IMR-90 (cell line): ENCODE data around the gene SLC25A51. TPM values are rescaled to one million over a fixed set of nuclear protein-coding genes. Genes with fewer than 3 reads are reported as not detected.

Experiments
- ATAC-seq: fragments of 200-7000 bp; cut with Tn5 transposase; 2 replicates; pipeline ENCODE4 v1.9.1; 2020; ENCODE audit warnings: low read depth, mild to moderate bottlenecking, moderate library complexity
- BruUV-seq: library from RNA; stranded (reverse); fragments of 400-500 nt; replicated peaks from 2 replicates; lab custom pipeline; 2021; lab: Mats Ljungman, UMichigan
- CTCF ChIA-PET: fragments of 300-600 bp; formaldehyde crosslinking; extraction: SDS; loops from one replicate; lab custom pipeline; 2021; ENCODE audit warnings: antibody characterized with exemption; lab: Yijun Ruan, JAX
- POLR2A ChIA-PET: fragments of 300-600 bp; sonication (Branson Sonifier 250); formaldehyde crosslinking; loops from one replicate; lab custom pipeline; 2022; ENCODE audit warnings: antibody characterized with exemption; ENCODE audit not compliant: unreplicated experiment; lab: Charles Lee
- DNase-seq: peaks from one replicate; pipeline ENCODE4 v3.0.0; 2013
- H2AFZ ChIP-seq: replicated peaks from 2 replicates; pipeline ENCODE3; 2013; ENCODE audit warnings: low read length, mild to moderate bottlenecking; ENCODE audit not compliant: poor library complexity
- H2AK5ac ChIP-seq: 2 replicates; pipeline ENCODE4 v1.6.1; 2013; ENCODE audit warnings: low read depth, low read length, inconsistent platforms
- H2AK9ac ChIP-seq: replicated peaks from 2 replicates; pipeline ENCODE3; 2013; ENCODE audit warnings: mild to moderate bottlenecking, low read depth, low read length, moderate library complexity; ENCODE audit not compliant: poor library complexity
- H2BK120ac ChIP-seq: 2 replicates; pipeline ENCODE4 v1.6.1; 2013; ENCODE audit warnings: low read depth, low read length, inconsistent platforms
- H2BK15ac ChIP-seq: 3 replicates; pipeline ENCODE4 v1.6.1; 2013; ENCODE audit warnings: low read depth, low read length, inconsistent platforms
- H2BK20ac ChIP-seq: 2 replicates; pipeline ENCODE4 v1.6.1; 2013; ENCODE audit warnings: low read depth, mild to moderate bottlenecking, inconsistent platforms, low read length, moderate library complexity
- H2BK5ac ChIP-seq: 2 replicates; pipeline ENCODE4 v1.6.1; 2013; ENCODE audit warnings: mild to moderate bottlenecking, low read depth, low read length, inconsistent platforms; ENCODE audit not compliant: poor library complexity, severe bottlenecking
- H3K14ac ChIP-seq: replicated peaks from 2 replicates; pipeline ENCODE4 v1.6.1; 2013; ENCODE audit warnings: low read depth, low read length, inconsistent platforms
- H3K18ac ChIP-seq: 2 replicates; pipeline ENCODE4 v1.6.1; 2013; ENCODE audit warnings: low read depth, low read length, control low read depth
- H3K23ac ChIP-seq: 2 replicates; pipeline ENCODE4 v1.6.1; 2013; ENCODE audit warnings: low read depth, low read length, inconsistent platforms
- H3K27ac ChIP-seq: 2 replicates; pipeline ENCODE4 v1.5.1; 2013; ENCODE audit warnings: mild to moderate bottlenecking, control low read depth, low read length; ENCODE audit not compliant: insufficient read depth
- H3K27me3 ChIP-seq: 2 replicates; pipeline ENCODE4 v1.6.1; 2013; ENCODE audit warnings: low read length; ENCODE audit not compliant: control insufficient read depth, insufficient read depth
- H3K36me3 ChIP-seq: 2 replicates; pipeline ENCODE4 v1.6.1; 2013; ENCODE audit warnings: low read length, mixed read lengths; ENCODE audit not compliant: control insufficient read depth, insufficient read depth
- H3K4ac ChIP-seq: 2 replicates; pipeline ENCODE4 v1.6.1; 2013; ENCODE audit warnings: low read depth, low read length, inconsistent platforms
- H3K4me1 ChIP-seq: 2 replicates; pipeline ENCODE4 v1.6.1; 2013; ENCODE audit warnings: low read length, mixed read lengths; ENCODE audit not compliant: control insufficient read depth, insufficient read depth
- H3K4me2 ChIP-seq: 2 replicates; pipeline ENCODE4 v1.6.1; 2013; ENCODE audit warnings: low read depth, mild to moderate bottlenecking, control low read depth, low read length, moderate library complexity
- H3K4me3 ChIP-seq: 2 replicates; pipeline ENCODE4 v1.5.1; 2013; ENCODE audit warnings: low read depth, mild to moderate bottlenecking, control low read depth, low read length, moderate library complexity; ENCODE audit not compliant: insufficient read depth
- H3K56ac ChIP-seq: 2 replicates; pipeline ENCODE4 v1.6.1; 2013; ENCODE audit warnings: low read length, inconsistent platforms; ENCODE audit not compliant: insufficient read depth; ENCODE audit errors: extremely low read depth
- H3K79me1 ChIP-seq, 2 experiments: 2 replicates each; pipeline ENCODE4 v1.6.1; 2013; ENCODE audit warnings: low read length in 2 of 2, inconsistent platforms in 1 of 2, low read depth in 1 of 2
- H3K9ac ChIP-seq: 2 replicates; pipeline ENCODE4 v1.6.1; 2013; ENCODE audit warnings: low read depth, low read length, control low read depth
- H3K9me1 ChIP-seq: 2 replicates; pipeline ENCODE4 v1.6.1; 2013; ENCODE audit warnings: low read length, inconsistent platforms; ENCODE audit not compliant: insufficient read depth
- H3K9me3 ChIP-seq: 2 replicates; pipeline ENCODE4 v1.6.1; 2013; ENCODE audit warnings: low read length; ENCODE audit not compliant: control insufficient read depth, insufficient read depth
- H4K20me1 ChIP-seq: 2 replicates; pipeline ENCODE4 v1.6.1; 2013; ENCODE audit warnings: low read length, inconsistent platforms; ENCODE audit not compliant: insufficient read depth
- H4K5ac ChIP-seq: 2 replicates; pipeline ENCODE4 v1.6.1; 2013; ENCODE audit warnings: mild to moderate bottlenecking, low read depth, low read length, control low read depth
- H4K8ac ChIP-seq, 2 experiments: 2 replicates each; pipeline ENCODE4 v1.6.1; 2013; ENCODE audit warnings: low read depth in 2 of 2, low read length in 2 of 2, control low read depth in 1 of 2, inconsistent platforms in 1 of 2
- H4K91ac ChIP-seq: 2 replicates; pipeline ENCODE4 v1.6.1; 2013; ENCODE audit warnings: low read depth, low read length, inconsistent platforms; ENCODE audit not compliant: insufficient read depth
- BHLHE40 ChIP-seq: fragments of 150-350 bp; IDR thresholded peaks from 2 replicates; pipeline ENCODE4 v1.6.1; 2016; ENCODE audit warnings: mild to moderate bottlenecking, low read depth, low read length
- CHD1 ChIP-seq: IDR thresholded peaks from 2 replicates; pipeline ENCODE4 v1.6.1; 2012; ENCODE audit warnings: low read depth, low read length, improper control_type of control experiment
- MAFK ChIP-seq: IDR thresholded peaks from 2 replicates; pipeline ENCODE4 v1.6.1; 2012; ENCODE audit warnings: low read depth, low read length, improper control_type of control experiment
- NFE2L2 ChIP-seq: fragments of 150-350 bp; IDR thresholded peaks from 2 replicates; pipeline ENCODE4 v1.6.1; 2016; ENCODE audit warnings: low read depth, mild to moderate bottlenecking, low read length
- RAD21 ChIP-seq: IDR thresholded peaks from 2 replicates; pipeline ENCODE4 v1.6.1; 2012; ENCODE audit warnings: low read length, improper control_type of control experiment
- SMC3 ChIP-seq: fragments of 150-350 bp; IDR thresholded peaks from 2 replicates; pipeline ENCODE4 v1.6.1; 2016; ENCODE audit warnings: low read depth, mild to moderate bottlenecking, antibody characterized with exemption, low read length, moderate library complexity
- WGBS, 2 experiments: methylation state at CpG; one replicate each; pipeline versions ENCODE4 v1.1.5 to v1.1.7; 2013; ENCODE audit warnings: missing lambda C conversion rate in 2 of 2; ENCODE audit not compliant: insufficient read length in 1 of 2; ENCODE audit errors: extremely low coverage in 2 of 2; 5-methylcytosine and 5-hydroxymethylcytosine counted together
- dilution Hi-C: fragments of 300-500 bp; cut with HindIII; formaldehyde crosslinking; loops from one replicate; pipeline ENCODE4 v1.14.3; 2018; ENCODE audit warnings: low sequenced_read_pairs; ENCODE audit not compliant: unreplicated experiment
- in situ Hi-C: fragments of 300-500 bp; cut with MboI; formaldehyde crosslinking; loops from 3 replicates; pipeline ENCODE4 v1.14.3; 2019; ENCODE audit warnings: low sequenced_read_pairs, inconsistent platforms, mixed read lengths
- intact Hi-C: fragments of 100-400 bp; cut with micrococcal nuclease; formaldehyde crosslinking; loops from 2 replicates; pipeline ENCODE4 v1.10.0; 2022
- polyA plus RNA-seq, 3 experiments: library from polyadenylated mRNA; depleted of rRNA; stranded (reverse); fragments of >200 nt; gene quantifications; 2 replicates each; pipeline ENCODE4 v1.2.3, GENCODE V29; 2012; ENCODE audit warnings: low replicate concordance in 1 of 3
- total RNA-seq: library from RNA; depleted of rRNA; stranded (reverse); fragments of >200 nt; gene quantifications from 2 replicates; pipeline ENCODE4 v1.2.3, GENCODE V29; 2012
- TF ChIP-seq, protein P1 (sequence below): conservative IDR thresholded peaks from 2 replicates; pipeline ENCODE4 v1.5.1; 2012; ENCODE audit warnings: mild to moderate bottlenecking, low read depth, low read length, improper control_type of control experiment

The SLC25A51 gene
- total and polyA plus RNA-seq, 2 of the 4 experiments (the other 2 are of a cell fraction), result 14.1 to 81.6 TPM

DNA sequence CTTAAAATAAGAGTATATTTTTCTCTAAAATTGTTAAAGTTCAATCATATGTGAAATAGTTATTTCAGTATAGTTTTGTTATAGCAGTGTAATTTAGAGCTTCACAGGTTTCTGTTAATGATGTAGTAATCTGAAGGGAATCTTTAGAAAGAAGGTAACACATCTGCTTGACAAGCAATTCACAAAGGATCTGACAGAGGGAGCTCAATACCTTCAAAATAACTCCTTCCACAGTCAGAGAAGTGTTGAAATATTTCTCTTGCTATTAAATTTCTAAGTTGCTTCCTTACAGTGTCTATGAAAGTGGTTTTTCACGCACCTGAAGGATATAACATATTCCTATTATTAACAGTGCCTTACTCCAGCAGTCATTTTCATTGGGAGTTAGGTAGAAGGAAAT is 44.9 kb downstream of the SLC25A51 start:
- H3K4ac ChIP-seq, result no peak overlapping the region
- H3K27me3 ChIP-seq, result no peaks in the 10 kb centered on the region
- POLR2A ChIA-PET, result no interaction called here
- no peak overlapping the region for H2BK5ac ChIP-seq
- H3K9me1 ChIP-seq, result peaks cover 3% of the 10 kb centered on the region
- H4K5ac ChIP-seq, result no peak overlapping the region
- no peak overlapping the region for H2BK20ac ChIP-seq
- H3K4me1 ChIP-seq, result no peaks in the 10 kb centered on the region
- no peak overlapping the region for H2AK5ac ChIP-seq
- peaks cover 26% of the 10 kb centered on the region for H3K36me3 ChIP-seq
- dilution Hi-C loops, result no loop called here
- DNase-seq (peak; percentile 33), ATAC-seq (no peak)
- no CpG with 5 or more reads among the region's 1 CpG for WGBS, 2 experiments
- no peak overlapping the region for H3K27ac ChIP-seq
- CTCF ChIA-PET, result interaction anchor here (1.4 kb wide), 1 partner anchor 14 kb away, joined by 3 read pairs; no protein-coding TSS in a partner anchor
- no peaks in the 10 kb centered on the region for H3K9me3 ChIP-seq
- in situ Hi-C loops, result no loop called here
- no peak overlapping the region for H2BK15ac ChIP-seq
- H3K4me2 ChIP-seq, result no peak overlapping the region
- peaks cover 7 to 17% of the 10 kb centered on the region in 2 experiments; a peak in 2 of 4 replicates for H3K79me1 ChIP-seq
- TF ChIP-seq CHD1 (no peak), BHLHE40 (no peak), NFE2L2 (no peak), SMC3 (0 out of 2 replicates have a peak, but pooled peaks have one; percentile 32), RAD21 (peak; percentile 26), MAFK (no peak)
- TF ChIP-seq, protein P1, sequence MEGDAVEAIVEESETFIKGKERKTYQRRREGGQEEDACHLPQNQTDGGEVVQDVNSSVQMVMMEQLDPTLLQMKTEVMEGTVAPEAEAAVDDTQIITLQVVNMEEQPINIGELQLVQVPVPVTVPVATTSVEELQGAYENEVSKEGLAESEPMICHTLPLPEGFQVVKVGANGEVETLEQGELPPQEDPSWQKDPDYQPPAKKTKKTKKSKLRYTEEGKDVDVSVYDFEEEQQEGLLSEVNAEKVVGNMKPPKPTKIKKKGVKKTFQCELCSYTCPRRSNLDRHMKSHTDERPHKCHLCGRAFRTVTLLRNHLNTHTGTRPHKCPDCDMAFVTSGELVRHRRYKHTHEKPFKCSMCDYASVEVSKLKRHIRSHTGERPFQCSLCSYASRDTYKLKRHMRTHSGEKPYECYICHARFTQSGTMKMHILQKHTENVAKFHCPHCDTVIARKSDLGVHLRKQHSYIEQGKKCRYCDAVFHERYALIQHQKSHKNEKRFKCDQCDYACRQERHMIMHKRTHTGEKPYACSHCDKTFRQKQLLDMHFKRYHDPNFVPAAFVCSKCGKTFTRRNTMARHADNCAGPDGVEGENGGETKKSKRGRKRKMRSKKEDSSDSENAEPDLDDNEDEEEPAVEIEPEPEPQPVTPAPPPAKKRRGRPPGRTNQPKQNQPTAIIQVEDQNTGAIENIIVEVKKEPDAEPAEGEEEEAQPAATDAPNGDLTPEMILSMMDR, result peak; percentile 40
- intact Hi-C loops, result loop anchor here (5.0 kb wide), 1 partner anchor 403 kb away; no protein-coding TSS in a partner anchor
- H3K56ac ChIP-seq, result no peak overlapping the region
- H3K23ac ChIP-seq, result no peak overlapping the region
- H3K9ac ChIP-seq, result no peak overlapping the region
- no peak overlapping the region for H3K18ac ChIP-seq
- H3K14ac ChIP-seq, result no peak overlapping the region
- no peak overlapping the region for H2AK9ac ChIP-seq
- no peak overlapping the region for H4K91ac ChIP-seq
- no TSS peak for BruUV-seq
- H3K4me3 ChIP-seq, result no peak overlapping the region
- no peak overlapping the region for H2BK120ac ChIP-seq
- H4K8ac ChIP-seq, result no peak overlapping the region
- no peaks in the 10 kb centered on the region for H4K20me1 ChIP-seq
- no peak overlapping the region for H2AFZ ChIP-seq
